K562 (cell line): ENCODE results near the gene UMAD1. TPM values are rescaled to one million over a fixed set of nuclear protein-coding genes. Genes with fewer than 3 reads are reported as not detected.

Experiments
- ATAC-seq: fragments of 200-7000 bp; cut with Tn5 transposase; 3 replicates; pipeline ENCODE4 v1.9.1; 2020; ENCODE audit warnings: moderate library complexity
- BruUV-seq: library from RNA; stranded (reverse); fragments of 400-500 nt; replicated peaks from 2 replicates; lab custom pipeline; 2021; lab: Mats Ljungman, UMichigan
- CTCF ChIA-PET: fragments of 300-600 bp; formaldehyde crosslinking; extraction: SDS; loops from one replicate; lab custom pipeline; 2021; ENCODE audit warnings: low intra/inter-chr PET ratio; lab: Yijun Ruan, JAX
- POLR2A ChIA-PET: fragments of 300-600, 350-650 bp; sonication (Branson Sonifier 250); formaldehyde crosslinking; extraction: SDS; loops from one replicate; lab custom pipeline; 2021; ENCODE audit warnings: antibody characterized with exemption, inconsistent platforms; lab: Yijun Ruan, JAX
- DNase-seq, 4 experiments: peaks; one replicate each; pipeline versions ENCODE4 v3.0.0 to v3.0.0-alpha.2; 2011 to 2018; ENCODE audit warnings: low spot score in 3 of 4, mixed read lengths in 3 of 4; ENCODE audit errors: extremely low read depth in 1 of 4
- FAIRE-seq: peaks from 2 replicates; lab custom pipeline; 2011; peaks lifted over from hg19 to GRCh38; lab: Jason Lieb, UNC
- H2AFZ ChIP-seq: 2 replicates; pipeline ENCODE4 v1.6.0; 2011; ENCODE audit warnings: low read depth, low read length, control low read depth, inconsistent platforms
- H3K27ac ChIP-seq: fragments of 200-600 bp; 3 replicates; pipeline ENCODE4 v1.8.0; 2011; ENCODE audit warnings: low read depth, mild to moderate bottlenecking, control low read depth, inconsistent platforms, low read length, moderate library complexity, mixed read lengths; ENCODE audit errors: extremely low read depth
- H3K27me3 ChIP-seq, 2 experiments: fragments of 300-600 bp in 1 of 2; 2 replicates in 1 of 2; 3 replicates in 1 of 2; pipeline versions ENCODE4 v1.6.0 to v1.8.0; 2011; ENCODE audit warnings: inconsistent platforms in 2 of 2, low read length in 2 of 2, mild to moderate bottlenecking in 1 of 2, mixed read lengths in 1 of 2, moderate library complexity in 1 of 2; ENCODE audit not compliant: control insufficient read depth in 2 of 2, insufficient read depth in 2 of 2
- H3K36me3 ChIP-seq: fragments of 300-600 bp; 3 replicates; pipeline ENCODE4 v1.8.0; 2011; ENCODE audit warnings: mild to moderate bottlenecking, low read length, inconsistent platforms; ENCODE audit not compliant: control insufficient read depth, insufficient read depth
- H3K4me1 ChIP-seq, 2 experiments: fragments of 200-600 bp in 1 of 2; replicated peaks in 1 of 2; 2 replicates in 1 of 2; 3 replicates in 1 of 2; pipeline versions ENCODE4 v1.5.1 to v1.8.0; 2011; ENCODE audit warnings: inconsistent platforms in 2 of 2, low read length in 2 of 2, mild to moderate bottlenecking in 1 of 2, mixed read lengths in 1 of 2, moderate library complexity in 1 of 2; ENCODE audit not compliant: control insufficient read depth in 2 of 2, insufficient read depth in 2 of 2
- H3K4me2 ChIP-seq: 2 replicates; pipeline ENCODE4 v1.6.1; 2011; ENCODE audit warnings: low read length, control low read depth, inconsistent platforms, mixed read lengths; ENCODE audit not compliant: insufficient read depth
- H3K4me3 ChIP-seq: fragments of 200-600 bp; sonication (generic), shearing (Covaris generic); 2 replicates; pipeline ENCODE4 v1.5.1; 2016; ENCODE audit warnings: control low read depth, inconsistent platforms
- H3K79me2 ChIP-seq: fragments of 200-600 bp; 3 replicates; pipeline ENCODE4 v1.8.0; 2011; ENCODE audit warnings: low read length, inconsistent platforms; ENCODE audit not compliant: control insufficient read depth, insufficient read depth
- H3K9ac ChIP-seq, 2 experiments: 2 replicates each; pipeline versions ENCODE4 v1.6.0 to v1.6.1; 2011; ENCODE audit warnings: low read depth in 2 of 2, low read length in 2 of 2, control low read depth in 1 of 2, inconsistent platforms in 1 of 2, mild to moderate bottlenecking in 1 of 2, mixed read lengths in 1 of 2; ENCODE audit not compliant: insufficient read depth in 1 of 2
- H3K9me1 ChIP-seq: one replicate; pipeline ENCODE4 v1.6.0; 2011; ENCODE audit warnings: inconsistent platforms, mild to moderate bottlenecking, low read length, moderate library complexity; ENCODE audit not compliant: control insufficient read depth, insufficient read depth
- H3K9me3 ChIP-seq: replicated peaks from 2 replicates; pipeline ENCODE4 v1.5.1; 2011; ENCODE audit warnings: low read depth, low read length, inconsistent platforms; ENCODE audit not compliant: control insufficient read depth, insufficient read depth
- H4K20me1 ChIP-seq: replicated peaks from 2 replicates; pipeline ENCODE4 v1.6.1; 2011; ENCODE audit warnings: low read length, inconsistent platforms, mixed read lengths; ENCODE audit not compliant: control insufficient read depth, insufficient read depth
- ARHGAP35 ChIP-seq: fragments of 450-650 bp; IDR thresholded peaks from 2 replicates; pipeline ENCODE4 v1.6.1; 2018; ENCODE audit not compliant: partially characterized antibody
- CCNT2 ChIP-seq: IDR thresholded peaks from 2 replicates; pipeline ENCODE4 v1.6.1; 2011; ENCODE audit warnings: borderline replicate concordance, low read depth, mild to moderate bottlenecking, moderate library complexity, mixed read lengths, low read length; ENCODE audit not compliant: insufficient read length; ENCODE audit errors: extremely low read depth
- HDGF ChIP-seq: fragments of 450-650 bp; IDR thresholded peaks from 2 replicates; pipeline ENCODE4 v1.6.1; 2016
- HIVEP1 ChIP-seq: fragments of 250-450 bp; sonication (Bioruptor Pico); IDR thresholded peaks from 2 replicates; pipeline ENCODE4 v1.4.0; 2020; ENCODE audit warnings: mild to moderate bottlenecking
- ILK ChIP-seq: fragments of 450-650 bp; IDR thresholded peaks from 2 replicates; pipeline ENCODE4 v1.6.1; 2016; ENCODE audit warnings: missing genetic modification characterization, low read depth, mild to moderate bottlenecking, missing compliant biosample characterization, moderate library complexity, borderline replicate concordance
- NFE2 ChIP-seq: IDR thresholded peaks from 2 replicates; pipeline ENCODE4 v1.6.1; 2014; ENCODE audit warnings: antibody characterized with exemption, low read depth
- RBM25 ChIP-seq: fragments of 200-400 bp; formaldehyde crosslinking; IDR thresholded peaks from 2 replicates; pipeline ENCODE4 v1.6.1; 2018; ENCODE audit warnings: low read length, low read depth, moderate library complexity; ENCODE audit not compliant: severe bottlenecking
- SIX5 ChIP-seq, 2 experiments: IDR thresholded peaks; 2 replicates each; pipeline ENCODE4 v1.6.1; 2011; ENCODE audit warnings: low read length in 2 of 2, borderline replicate concordance in 1 of 2, low read depth in 1 of 2, mild to moderate bottlenecking in 1 of 2, moderate library complexity in 1 of 2; ENCODE audit not compliant: insufficient read depth in 1 of 2
- SP2 ChIP-seq: IDR thresholded peaks from 2 replicates; pipeline ENCODE4 v1.6.1; 2011; ENCODE audit warnings: mild to moderate bottlenecking, low read depth, low read length, moderate library complexity; ENCODE audit not compliant: poor library complexity, severe bottlenecking; ENCODE audit errors: extremely low read depth
- SRSF1 ChIP-seq: fragments of 200-400 bp; formaldehyde crosslinking; IDR thresholded peaks from 2 replicates; pipeline ENCODE4 v1.6.1; 2017; ENCODE audit warnings: mild to moderate bottlenecking, low read depth, low read length, moderate library complexity
- STAT5B ChIP-seq: fragments of 250-450 bp; sonication (Bioruptor Pico); IDR thresholded peaks from 2 replicates; pipeline ENCODE4 v1.8.0; 2021; ENCODE audit warnings: mild to moderate bottlenecking, inconsistent platforms
- TAF1 ChIP-seq: IDR thresholded peaks from 2 replicates; pipeline ENCODE4 v1.6.1; 2011; ENCODE audit warnings: mild to moderate bottlenecking, low read length, moderate library complexity; ENCODE audit not compliant: insufficient read depth, control insufficient read depth, severe bottlenecking; ENCODE audit errors: extremely low read depth
- TAF9B ChIP-seq: fragments of 450-650 bp; IDR thresholded peaks from 2 replicates; pipeline ENCODE4 v1.6.1; 2018; ENCODE audit warnings: mild to moderate bottlenecking; ENCODE audit not compliant: partially characterized antibody
- TEAD4 ChIP-seq, 2 experiments: sonication (generic) in 1 of 2; formaldehyde crosslinking in 1 of 2; IDR thresholded peaks; 2 replicates each; pipeline versions ENCODE4 v1.6.1 to v1.8.0; 2012 to 2022; ENCODE audit warnings: borderline replicate concordance in 1 of 2, inconsistent platforms in 1 of 2, low read length in 1 of 2, mild to moderate bottlenecking in 1 of 2, missing genetic modification reagents in 1 of 2
- THRAP3 ChIP-seq: fragments of 450-650 bp; IDR thresholded peaks from 2 replicates; pipeline ENCODE4 v1.6.1; 2016; ENCODE audit warnings: mild to moderate bottlenecking, inconsistent platforms, borderline replicate concordance
- ZKSCAN1 ChIP-seq: fragments of 150-350 bp; IDR thresholded peaks from 2 replicates; pipeline ENCODE4 v1.6.1; 2016; ENCODE audit warnings: low read depth, low read length
- ZKSCAN8 ChIP-seq: fragments of 200-800 bp; sonication (Bioruptor generic); IDR thresholded peaks from 2 replicates; pipeline ENCODE4 v1.6.1; 2016; ENCODE audit warnings: missing genetic modification characterization, missing compliant biosample characterization
- ZNF140 ChIP-seq: fragments of 250-450 bp; sonication (Bioruptor Pico); IDR thresholded peaks from 2 replicates; pipeline ENCODE4 v1.8.0; 2021; ENCODE audit warnings: moderate library complexity, mild to moderate bottlenecking, inconsistent platforms
- ZNF232 ChIP-seq: sonication (generic); formaldehyde crosslinking; IDR thresholded peaks from 2 replicates; pipeline ENCODE4 v1.8.0; 2022; ENCODE audit warnings: mild to moderate bottlenecking, missing genetic modification reagents
- ZNF24 ChIP-seq: fragments of 450-650 bp; IDR thresholded peaks from 2 replicates; pipeline ENCODE4 v1.6.1; 2016
- ZNF57 ChIP-seq: fragments of 450-650 bp; formaldehyde crosslinking; IDR thresholded peaks from 2 replicates; pipeline ENCODE4 v1.4.0; 2020; ENCODE audit warnings: mild to moderate bottlenecking, moderate library complexity
- ZNF644 ChIP-seq: fragments of 200-800 bp; sonication (Bioruptor generic); IDR thresholded peaks from 2 replicates; pipeline ENCODE4 v1.6.1; 2016; ENCODE audit warnings: low read depth, missing genetic modification characterization, missing compliant biosample characterization
- ZNF76 ChIP-seq: fragments of 250-450 bp; sonication (Bioruptor Pico); IDR thresholded peaks from 2 replicates; pipeline ENCODE4 v1.4.0; 2020; ENCODE audit warnings: mild to moderate bottlenecking, moderate library complexity, borderline replicate concordance
- WGBS: fragments of 100-300 bp; shearing (Covaris generic); methylation state at CpG from one replicate; pipeline ENCODE4 v1.1.6; 2016; ENCODE audit warnings: low coverage, mixed read lengths; ENCODE audit not compliant: insufficient coverage; ENCODE audit errors: missing lambda C conversion rate; 5-methylcytosine and 5-hydroxymethylcytosine counted together
- in situ Hi-C: fragments of 300-500 bp; cut with MboI; formaldehyde crosslinking; loops from 4 replicates; pipeline ENCODE4 v1.15.0; 2018; ENCODE audit warnings: inconsistent platforms, mixed read lengths
- intact Hi-C: fragments of 100-400 bp; cut with micrococcal nuclease; formaldehyde crosslinking; loops from 2 replicates; pipeline ENCODE4 v1.14.2; 2022
- polyA plus RNA-seq, 8 experiments: library from polyadenylated mRNA; depleted of rRNA in 4 of 8; stranded (reverse) in 5 of 8; unstranded in 3 of 8; fragments of >200 nt; fragmentation: Nextera tagmentation in 2 of 8; fragmentation: Illumina TruSeq in 1 of 8; extraction: Ambion mirVana in 2 of 8; extraction: Trizol in 1 of 8; gene quantifications; 2 replicates each; pipeline versions ENCODE4 v1.2.1 to v1.2.3, GENCODE V29; 2011 to 2014; ENCODE audit warnings: inconsistent platforms in 1 of 8, missing spikeins in 1 of 8
- total RNA-seq, 7 experiments: library from RNA; depleted of rRNA in 6 of 7; stranded (reverse); fragments of >200 nt in 6 of 7; fragmentation: Illumina TruSeq in 2 of 7; extraction: Trizol in 2 of 7; gene quantifications; 2 replicates each; pipeline versions ENCODE4 v1.2.1 to v1.2.3, GENCODE V29; 2011 to 2021; ENCODE audit warnings: low replicate concordance in 1 of 7
- TF ChIP-seq, protein P1 (sequence below): sonication (generic); formaldehyde crosslinking; IDR thresholded peaks from 2 replicates; pipeline ENCODE4 v1.8.0; 2023; ENCODE audit warnings: mild to moderate bottlenecking, missing genetic modification reagents

Gene UMAD1
- total and polyA plus RNA-seq, 9 of the 15 experiments (the other 6 are each of a cell fraction or from before 2014, with no cell fraction given), result 9.0 to 26.7 (median 13.3) TPM

DNA sequence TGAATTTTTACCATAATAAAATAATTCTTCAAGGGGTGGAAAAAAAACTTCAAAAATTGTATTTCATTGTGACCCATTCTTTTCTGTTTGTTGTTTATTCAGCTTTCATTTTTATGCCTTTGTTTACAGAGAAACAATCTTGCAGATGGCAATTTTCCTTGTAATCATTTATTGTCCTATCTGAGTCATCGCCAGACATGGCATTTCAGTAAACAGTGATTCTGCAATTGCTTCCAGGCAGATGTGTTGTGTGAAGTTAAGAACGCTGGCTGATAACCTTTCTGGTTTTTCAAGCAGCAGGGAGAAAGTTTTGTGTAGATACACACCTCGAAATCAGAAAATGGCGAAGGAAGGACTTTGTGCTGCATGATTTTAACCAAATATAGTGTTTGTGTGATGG, 158.6 kb downstream of the UMAD1 start (continued):
- TF ChIP-seq THRAP3 (no peak), SIX5 (IDR thresholded peaks at IDR 0.05; ENCODE audit: borderline replicate concordance in 1 of 2, insufficient read depth in 1 of 2, low read depth in 1 of 2, low read length in 2 of 2) (no peak), TEAD4 (IDR thresholded peaks at IDR 0.05; ENCODE audit: low read length) (peak; percentile 66), TEAD4 (CRISPR knock-in tag; IDR thresholded peaks at IDR 0.05; ENCODE audit: borderline replicate concordance) (no peak), TAF1 (no peak), ZNF24 (no peak), NFE2 (peak; percentile 60), ZNF140 (CRISPR knock-in tag) (no peak), ZNF57 (CRISPR knock-in tag) (no peak), ZKSCAN1 (no peak)
- TF ChIP-seq, protein P1, sequence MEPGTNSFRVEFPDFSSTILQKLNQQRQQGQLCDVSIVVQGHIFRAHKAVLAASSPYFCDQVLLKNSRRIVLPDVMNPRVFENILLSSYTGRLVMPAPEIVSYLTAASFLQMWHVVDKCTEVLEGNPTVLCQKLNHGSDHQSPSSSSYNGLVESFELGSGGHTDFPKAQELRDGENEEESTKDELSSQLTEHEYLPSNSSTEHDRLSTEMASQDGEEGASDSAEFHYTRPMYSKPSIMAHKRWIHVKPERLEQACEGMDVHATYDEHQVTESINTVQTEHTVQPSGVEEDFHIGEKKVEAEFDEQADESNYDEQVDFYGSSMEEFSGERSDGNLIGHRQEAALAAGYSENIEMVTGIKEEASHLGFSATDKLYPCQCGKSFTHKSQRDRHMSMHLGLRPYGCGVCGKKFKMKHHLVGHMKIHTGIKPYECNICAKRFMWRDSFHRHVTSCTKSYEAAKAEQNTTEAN, result no peak

DNA sequence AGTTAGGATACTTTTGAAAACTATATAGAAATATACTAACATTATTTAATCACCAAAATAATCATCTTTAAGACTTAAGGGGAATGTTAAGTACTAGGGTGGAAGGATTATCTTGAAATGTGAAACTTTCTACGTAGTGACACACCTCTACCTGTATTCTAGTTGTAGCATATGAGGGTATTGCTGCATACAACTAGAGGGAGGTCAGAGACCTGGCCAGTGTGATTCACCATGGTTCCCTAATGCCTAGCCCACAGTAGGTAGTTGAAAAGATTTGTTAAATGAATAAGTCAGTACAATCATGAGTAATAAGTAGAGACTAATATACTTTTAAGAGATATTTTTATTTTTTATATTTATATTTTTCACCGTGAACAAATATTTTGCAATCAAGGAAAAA, 162.0 kb downstream of the UMAD1 start:
- BruUV-seq, result no TSS peak
- 71% methylated on average over 2 of the region's 2 CpGs for WGBS
- H3K9me1 ChIP-seq, result no peaks in the 10 kb centered on the region
- TF ChIP-seq ZNF232 (CRISPR knock-in tag) (no peak), CCNT2 (no peak), RBM25 (no peak), SP2 (no peak), ZNF76 (CRISPR knock-in tag) (no peak), HIVEP1 (CRISPR knock-in tag) (no peak), ZNF644 (tag) (no peak), ZKSCAN8 (CRISPR knock-in tag) (no peak), ILK (no peak), HDGF (no peak), TAF9B (no peak), STAT5B (CRISPR knock-in tag) (no peak), SRSF1 (no peak), ARHGAP35 (no peak)

More for the DNA sequence above, 162.0 kb downstream of the UMAD1 start:
- Histone ChIP-seq H3K27ac (no peak overlapping the region), H3K9ac (no peak overlapping the region), H3K79me2 (no peaks in the 10 kb centered on the region), H3K4me1 (peaks cover 0 to 3% of the 10 kb centered on the region in 2 experiments; a peak in 1 of 5 replicates), H2AFZ (no peak overlapping the region), H4K20me1 (no peaks in the 10 kb centered on the region), H3K4me3 (no peak overlapping the region), H3K4me2 (no peak overlapping the region), H3K9me3 (no peaks in the 10 kb centered on the region), H3K36me3 (no peaks in the 10 kb centered on the region), H3K27me3 (no peaks in the 10 kb centered on the region)
- no peak for FAIRE-seq
- CTCF ChIA-PET, result no interaction called here
- intact Hi-C loops (no loop called here), in situ Hi-C loops (no loop called here)
- DNase-seq, result no peak
- POLR2A ChIA-PET, result no interaction called here
- ATAC-seq, result no peak
